CD4-positive, alpha-beta memory T cell (primary cell): Measurements from ENCODE around the gene ZNF664. TPM values are rescaled to one million over a fixed set of nuclear protein-coding genes. Genes with fewer than 3 reads are reported as not detected.

Source experiments
- CTCF ChIA-PET: fragments of 350-600 bp; sonication (Branson Sonifier 250); formaldehyde crosslinking; loops from one replicate; lab custom pipeline; 2021; ENCODE audit warnings: inconsistent platforms; ENCODE audit not compliant: partially characterized antibody; lab: Charles Lee
- POLR2A ChIA-PET: fragments of 350-600 bp; sonication (Branson Sonifier 250); formaldehyde crosslinking; loops from one replicate; lab custom pipeline; 2021; ENCODE audit not compliant: partially characterized antibody; lab: Charles Lee
- DNase-seq, 5 donors: peaks; one replicate each; pipeline versions ENCODE4 v3.0.0 to v3.0.0-alpha.2; 2020 to 2022; ENCODE audit warnings: mixed read lengths in 1 of 5
- H3K27ac ChIP-seq: one replicate; pipeline ENCODE4 v1.7.0; 2013; ENCODE audit warnings: low read depth, low read length
- H3K27me3 ChIP-seq: 2 replicates; pipeline ENCODE4 v1.7.0; 2013; ENCODE audit warnings: mild to moderate bottlenecking, low read length, moderate library complexity; ENCODE audit not compliant: insufficient read depth
- H3K36me3 ChIP-seq: 2 replicates; pipeline ENCODE4 v1.7.0; 2013; ENCODE audit warnings: mild to moderate bottlenecking, low read length, moderate library complexity; ENCODE audit not compliant: insufficient read depth
- H3K4me1 ChIP-seq: 2 replicates; pipeline ENCODE4 v1.7.0; 2013; ENCODE audit warnings: mild to moderate bottlenecking, low read length, moderate library complexity; ENCODE audit not compliant: insufficient read depth
- H3K4me3 ChIP-seq, 2 donors: one replicate each; pipeline ENCODE4 v1.7.0; 2013; ENCODE audit warnings: low read length in 2 of 2, mild to moderate bottlenecking in 1 of 2
- H3K9me3 ChIP-seq, 2 donors: one replicate each; pipeline ENCODE4 v1.7.0; 2013; ENCODE audit warnings: low read length in 2 of 2, control low read depth in 1 of 2; ENCODE audit not compliant: control insufficient read depth in 1 of 2
- H3K27ac Mint-ChIP-seq, 7 donors: one replicate each; pipeline ENCODE4 v1.8.0; 2020 to 2021; ENCODE audit warnings: mixed read lengths in 7 of 7, mild to moderate bottlenecking in 6 of 7, inconsistent platforms in 3 of 7, moderate library complexity in 3 of 7
- H3K27me3 Mint-ChIP-seq, 2 donors: one replicate each; pipeline ENCODE4 v1.8.0; 2020 to 2021; ENCODE audit warnings: mixed read lengths in 2 of 2
- H3K36me3 Mint-ChIP-seq, 2 donors: one replicate each; pipeline ENCODE4 v1.8.0; 2020 to 2021; ENCODE audit warnings: mixed read lengths in 2 of 2, inconsistent platforms in 1 of 2, mild to moderate bottlenecking in 1 of 2
- H3K4me1 Mint-ChIP-seq, 4 donors: one replicate each; pipeline ENCODE4 v1.8.0; 2020 to 2021; ENCODE audit warnings: mixed read lengths in 4 of 4, mild to moderate bottlenecking in 1 of 4
- H3K4me3 Mint-ChIP-seq, 8 donors: one replicate each; pipeline ENCODE4 v1.8.0; 2020 to 2021; ENCODE audit warnings: mixed read lengths in 8 of 8, mild to moderate bottlenecking in 7 of 8, moderate library complexity in 6 of 8, inconsistent platforms in 3 of 8
- H3K9me3 Mint-ChIP-seq, 8 donors: one replicate each; pipeline ENCODE4 v1.8.0; 2020 to 2021; ENCODE audit warnings: mixed read lengths in 8 of 8, mild to moderate bottlenecking in 5 of 8, inconsistent platforms in 3 of 8, moderate library complexity in 1 of 8
- intact Hi-C: fragments of 100-400 bp; cut with micrococcal nuclease; formaldehyde crosslinking; loops from one replicate; pipeline ENCODE4 v1.15.1; 2023
- polyA plus RNA-seq, 2 donors: library from polyadenylated mRNA; unstranded; fragments of 300-500 nt; fragmentation: Illumina TruSeq; gene quantifications; one replicate each; pipeline ENCODE4 v1.2.3, GENCODE V29; 2021
- total RNA-seq, 2 experiments: library from RNA; stranded (reverse); gene quantifications; one replicate each; pipeline ENCODE4 v1.2.3, GENCODE V29; 2021

ZNF664 gene
- total and polyA plus RNA-seq, 4 experiments from 2014 or later: 5.7 to 57.9 (median 32.6) TPM

DNA sequence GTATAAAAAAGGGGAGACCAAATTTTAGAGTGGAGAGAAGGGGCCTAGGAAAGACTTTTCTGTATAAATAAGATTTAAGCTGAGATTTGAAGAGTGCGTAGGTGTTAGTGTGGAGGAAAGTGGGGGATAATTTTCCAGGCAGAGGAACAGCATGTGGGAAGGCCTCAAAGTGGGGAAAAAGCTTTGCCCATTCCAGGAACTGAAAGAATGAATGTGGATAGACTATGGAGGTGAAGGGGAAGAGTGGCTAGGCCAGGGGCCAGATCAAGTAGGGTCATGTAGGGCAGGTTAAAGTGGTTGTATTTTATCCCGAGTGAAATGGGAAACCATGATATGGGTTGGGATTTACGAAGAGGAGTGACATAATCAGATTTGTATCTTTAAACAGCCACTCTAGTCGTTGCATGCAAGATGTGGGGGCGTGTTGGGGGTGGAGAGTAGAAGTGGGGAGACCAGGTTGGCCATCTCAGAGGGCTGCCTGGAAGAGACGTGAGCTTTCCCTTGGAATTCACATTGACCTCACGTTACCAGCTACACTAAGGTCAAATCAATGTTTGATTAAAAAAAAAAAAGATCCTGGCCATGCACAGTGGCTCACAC, 3.3 kb downstream of the ZNF664 start:
- Histone ChIP-seq H3K36me3 (peaks cover 6% of the 10 kb centered on the region), H3K9me3 (no peaks in the 10 kb centered on the region), H3K27me3 (no peaks in the 10 kb centered on the region), H3K4me3 (no peak overlapping the region), H3K27ac (no peak overlapping the region), H3K4me1 (peaks cover 17% of the 10 kb centered on the region)
- POLR2A ChIA-PET: no interaction called here
- Mint-ChIP-seq H3K9me3 (no peaks in the 10 kb centered on the region), H3K27me3 (no peaks in the 10 kb centered on the region), H3K4me3 (no peak overlapping the region), H3K36me3 (peaks cover 8 to 21% of the 10 kb centered on the region in 2 donors), H3K27ac (peak overlapping the region in 1 of 7 donors; percentile 1), H3K4me1 (peaks cover 18 to 25% (median 21%) of the 10 kb centered on the region in 4 donors)
- CTCF ChIA-PET: interaction anchor here (1.1 to 1.5 kb wide), 5 partner anchors 11 to 71 kb away, joined by 3 to 10 read pairs (median 3); no protein-coding TSS in a partner anchor
- intact Hi-C loops: no loop called here
- no peak for DNase-seq

- Mint-ChIP-seq H3K36me3 (peaks cover 8 to 23% of the 10 kb centered on the region in 2 donors), H3K4me1 (peaks cover 13 to 25% (median 17%) of the 10 kb centered on the region in 4 donors), H3K4me3 (no peak overlapping the region), H3K27ac (no peak overlapping the region), H3K9me3 (no peaks in the 10 kb centered on the region), H3K27me3 (no peaks in the 10 kb centered on the region)
- no peak overlapping the region for H3K27ac ChIP-seq
- CTCF ChIA-PET: no interaction called here
- intact Hi-C loops: no loop called here
- peaks cover 6% of the 10 kb centered on the region for H3K36me3 ChIP-seq
- H3K27me3 ChIP-seq: no peaks in the 10 kb centered on the region
- H3K4me1 ChIP-seq: peaks cover 3% of the 10 kb centered on the region
- no peaks in the 10 kb centered on the region for H3K9me3 ChIP-seq
- H3K4me3 ChIP-seq: no peak overlapping the region
- POLR2A ChIA-PET: no interaction called here
- DNase-seq: no peak
Observed at GRCh38 chr12:123979566-123979965, 6.6 kb downstream of the ZNF664 start.

- no peak overlapping the region for H3K4me3 Mint-ChIP-seq
- H3K27me3 Mint-ChIP-seq: no peaks in the 10 kb centered on the region
- Histone ChIP-seq H3K36me3 (peaks cover 6% of the 10 kb centered on the region), H3K27me3 (no peaks in the 10 kb centered on the region), H3K9me3 (no peaks in the 10 kb centered on the region), H3K4me3 (no peak overlapping the region), H3K4me1 (no peaks in the 10 kb centered on the region), H3K27ac (no peak overlapping the region)
- ChIA-PET POLR2A (no interaction called here), CTCF (interaction anchor here (2.5 to 8.2 kb wide), 2 partner anchors 72 to 77 kb away, joined by 16 to 117 read pairs; no protein-coding TSS in a partner anchor)
- peak overlapping the region in 2 of 7 donors; percentile 9 to 17 for H3K27ac Mint-ChIP-seq
- no peaks in the 10 kb centered on the region for H3K9me3 Mint-ChIP-seq
- DNase-seq: no peak
- H3K36me3 Mint-ChIP-seq: peaks cover 3 to 18% of the 10 kb centered on the region in 2 donors
- peaks cover 12 to 20% (median 15%) of the 10 kb centered on the region in 4 donors for H3K4me1 Mint-ChIP-seq
- intact Hi-C loops: loop anchor here (5.0 kb wide), 2 partner anchors 180 to 220 kb away; partner anchors contain the start of gene DNAH10
Observed at GRCh38 chr12:123982269-123982668, 9.3 kb downstream of the ZNF664 start.

- Histone ChIP-seq H3K4me3 (no peak overlapping the region), H3K36me3 (peaks cover 4% of the 10 kb centered on the region), H3K9me3 (no peaks in the 10 kb centered on the region), H3K4me1 (no peaks in the 10 kb centered on the region), H3K27me3 (no peaks in the 10 kb centered on the region), H3K27ac (no peak overlapping the region)
- peak; percentile 45 to 55 (median 54) for DNase-seq
- Mint-ChIP-seq H3K4me3 (no peak overlapping the region), H3K4me1 (peaks cover 14 to 21% (median 15%) of the 10 kb centered on the region in 4 donors), H3K36me3 (peaks cover 13 to 29% of the 10 kb centered on the region in 2 donors), H3K27me3 (no peaks in the 10 kb centered on the region), H3K9me3 (no peaks in the 10 kb centered on the region), H3K27ac (peak overlapping the region in 1 of 7 donors; percentile 81)
- ChIA-PET POLR2A (no interaction called here), CTCF (interaction anchor here (1.0 to 8.2 kb wide), 9 partner anchors 8 to 84 kb away, joined by 3 to 117 read pairs (median 5); no protein-coding TSS in a partner anchor)
- intact Hi-C loops: loop anchor here (1.0 to 5.0 kb wide), 3 partner anchors 79 to 222 kb away; partner anchors contain the start of gene DNAH10
Observed at GRCh38 chr12:123983822-123984485, 10.9 kb downstream of the ZNF664 start.

GRCh38 chr12:123984903-123985302, 11.9 kb downstream of the ZNF664 start:
- ChIA-PET POLR2A (no interaction called here), CTCF (interaction anchor here (0.9 to 8.2 kb wide), 11 partner anchors 11 to 84 kb away, joined by 3 to 117 read pairs (median 5); no protein-coding TSS in a partner anchor)
- H3K4me3 Mint-ChIP-seq: no peak overlapping the region
- peak overlapping the region in 2 of 7 donors; percentile 67 to 74 for H3K27ac Mint-ChIP-seq
- Histone ChIP-seq H3K36me3 (peaks cover 13% of the 10 kb centered on the region), H3K4me3 (no peak overlapping the region), H3K9me3 (no peaks in the 10 kb centered on the region), H3K27ac (no peak overlapping the region), H3K4me1 (no peaks in the 10 kb centered on the region), H3K27me3 (no peaks in the 10 kb centered on the region)
- no peaks in the 10 kb centered on the region for H3K27me3 Mint-ChIP-seq
- H3K36me3 Mint-ChIP-seq: peaks cover 21 to 39% of the 10 kb centered on the region in 2 donors
- DNase-seq: no peak
- peaks cover 15 to 24% (median 18%) of the 10 kb centered on the region in 4 donors for H3K4me1 Mint-ChIP-seq
- intact Hi-C loops: loop anchor here (1.0 to 5.0 kb wide), 3 partner anchors 80 to 223 kb away; partner anchors contain the start of gene DNAH10
- no peaks in the 10 kb centered on the region for H3K9me3 Mint-ChIP-seq

- Mint-ChIP-seq H3K4me3 (no peak overlapping the region), H3K27me3 (no peaks in the 10 kb centered on the region), H3K4me1 (peaks cover 15 to 27% (median 21%) of the 10 kb centered on the region in 4 donors), H3K27ac (peak overlapping the region in 1 of 7 donors; percentile 54), H3K36me3 (peaks cover 33 to 54% of the 10 kb centered on the region in 2 donors), H3K9me3 (no peaks in the 10 kb centered on the region)
- Histone ChIP-seq H3K27ac (no peak overlapping the region), H3K4me3 (no peak overlapping the region), H3K4me1 (no peaks in the 10 kb centered on the region), H3K9me3 (no peaks in the 10 kb centered on the region), H3K27me3 (no peaks in the 10 kb centered on the region), H3K36me3 (peaks cover 24% of the 10 kb centered on the region)
- POLR2A ChIA-PET: interaction anchor here (1.0 kb wide), 1 partner anchor 12 kb away, joined by 3 read pairs; no protein-coding TSS in a partner anchor
- intact Hi-C loops: no loop called here
- CTCF ChIA-PET: interaction anchor here (0.9 to 8.2 kb wide), 6 partner anchors 10 to 86 kb away, joined by 3 to 117 read pairs (median 3); no protein-coding TSS in a partner anchor
- no peak for DNase-seq
Observed at GRCh38 chr12:123986374-123986965, 13.5 kb downstream of the ZNF664 start.
